ENCODE measurements around the gene PIK3CB. TPM values are rescaled to one million over a fixed set of nuclear protein-coding genes. Genes with fewer than 3 reads are reported as not detected.

PIK3CB gene
- total and polyA plus RNA-seq, 8 donors, result 12.1 to 39.6 (median 15.0) TPM

DNA sequence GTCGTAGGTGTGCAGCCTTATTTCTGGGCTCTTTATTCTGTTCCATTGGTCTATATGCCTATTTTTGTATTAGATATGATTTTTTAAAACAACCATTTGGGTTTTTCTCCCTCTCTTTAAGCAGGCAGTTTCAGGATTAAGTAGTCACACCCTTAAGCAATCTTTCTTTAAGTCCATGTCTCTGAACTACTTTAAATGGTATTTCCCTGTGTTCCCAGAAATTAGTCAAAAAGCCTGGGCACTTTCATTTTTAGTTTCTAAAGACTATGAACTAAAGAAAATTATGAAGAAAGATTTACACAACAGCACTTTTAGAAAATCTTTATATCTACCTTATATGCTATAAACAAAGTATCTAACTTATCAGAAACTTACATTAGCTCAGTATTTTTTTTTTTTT lies 115.9 kb downstream of the PIK3CB start:
- no peaks in the 10 kb centered on the region for H3K9me3 ChIP-seq
- intact Hi-C loops (cut with DNase I), result no loop called here
- ATAC-seq (no peak), DNase-seq (no peak)
- H3K27ac ChIP-seq, result no peak overlapping the region
- no peaks in the 10 kb centered on the region for H3K36me3 ChIP-seq
- no peak overlapping the region for H3K4me3 ChIP-seq
- TF ChIP-seq, protein P1, sequence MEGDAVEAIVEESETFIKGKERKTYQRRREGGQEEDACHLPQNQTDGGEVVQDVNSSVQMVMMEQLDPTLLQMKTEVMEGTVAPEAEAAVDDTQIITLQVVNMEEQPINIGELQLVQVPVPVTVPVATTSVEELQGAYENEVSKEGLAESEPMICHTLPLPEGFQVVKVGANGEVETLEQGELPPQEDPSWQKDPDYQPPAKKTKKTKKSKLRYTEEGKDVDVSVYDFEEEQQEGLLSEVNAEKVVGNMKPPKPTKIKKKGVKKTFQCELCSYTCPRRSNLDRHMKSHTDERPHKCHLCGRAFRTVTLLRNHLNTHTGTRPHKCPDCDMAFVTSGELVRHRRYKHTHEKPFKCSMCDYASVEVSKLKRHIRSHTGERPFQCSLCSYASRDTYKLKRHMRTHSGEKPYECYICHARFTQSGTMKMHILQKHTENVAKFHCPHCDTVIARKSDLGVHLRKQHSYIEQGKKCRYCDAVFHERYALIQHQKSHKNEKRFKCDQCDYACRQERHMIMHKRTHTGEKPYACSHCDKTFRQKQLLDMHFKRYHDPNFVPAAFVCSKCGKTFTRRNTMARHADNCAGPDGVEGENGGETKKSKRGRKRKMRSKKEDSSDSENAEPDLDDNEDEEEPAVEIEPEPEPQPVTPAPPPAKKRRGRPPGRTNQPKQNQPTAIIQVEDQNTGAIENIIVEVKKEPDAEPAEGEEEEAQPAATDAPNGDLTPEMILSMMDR (IDR thresholded peaks at IDR 0.05), result no peak
- H3K27me3 ChIP-seq, result no peaks in the 10 kb centered on the region
- no peaks in the 10 kb centered on the region for H3K4me1 ChIP-seq

DNA sequence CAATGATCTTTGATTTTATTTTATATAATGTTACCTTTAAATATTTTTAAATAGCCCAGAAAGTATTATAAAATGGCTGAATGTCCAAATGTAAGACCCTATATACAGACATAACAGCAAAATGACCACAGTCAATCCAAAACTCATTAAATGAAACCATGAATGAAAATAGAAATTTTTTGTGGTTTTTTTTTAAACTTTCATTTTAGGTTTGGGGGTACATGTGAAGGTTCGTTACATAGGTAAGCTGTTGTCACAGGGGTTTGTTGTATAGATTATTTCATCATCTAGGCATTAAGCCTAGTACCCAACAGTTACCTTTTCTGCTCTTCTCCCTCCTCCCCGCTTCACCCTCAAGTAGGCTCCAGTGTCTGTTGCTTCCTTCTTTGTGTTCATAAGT lies 117.4 kb downstream of the PIK3CB start:
- Histone ChIP-seq H3K4me1 (no peaks in the 10 kb centered on the region), H3K9me3 (no peaks in the 10 kb centered on the region), H3K27ac (no peak overlapping the region), H3K36me3 (peaks cover 0 to 15% of the 10 kb centered on the region in 2 donors), H3K4me3 (no peak overlapping the region), H3K27me3 (no peaks in the 10 kb centered on the region)
- TF ChIP-seq, protein P1 (IDR thresholded peaks at IDR 0.05), result no peak
- DNase-seq (no peak), ATAC-seq (no peak)
- intact Hi-C loops (cut with DNase I), result no loop called here

DNA sequence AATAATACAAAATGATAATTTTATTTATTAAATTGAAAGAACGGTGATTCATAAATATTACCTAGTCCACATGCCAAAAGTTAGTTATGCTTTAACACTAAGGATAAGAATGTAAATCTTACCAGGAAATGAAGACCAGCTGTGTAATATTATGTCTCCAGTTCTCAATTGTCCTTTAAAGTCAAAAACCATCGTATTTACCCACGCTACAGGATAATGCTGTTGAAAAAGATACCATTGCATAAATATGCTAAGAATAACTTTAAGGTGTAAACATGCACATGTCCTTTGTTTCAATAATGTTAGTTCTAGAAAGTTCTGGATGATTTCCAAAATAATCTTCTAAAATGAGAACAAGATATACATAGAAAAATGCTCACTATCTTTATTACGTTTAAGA lies 122.6 kb downstream of the PIK3CB start:
- ATAC-seq, result no peak
- intact Hi-C loops (cut with DNase I), result no loop called here

DNA sequence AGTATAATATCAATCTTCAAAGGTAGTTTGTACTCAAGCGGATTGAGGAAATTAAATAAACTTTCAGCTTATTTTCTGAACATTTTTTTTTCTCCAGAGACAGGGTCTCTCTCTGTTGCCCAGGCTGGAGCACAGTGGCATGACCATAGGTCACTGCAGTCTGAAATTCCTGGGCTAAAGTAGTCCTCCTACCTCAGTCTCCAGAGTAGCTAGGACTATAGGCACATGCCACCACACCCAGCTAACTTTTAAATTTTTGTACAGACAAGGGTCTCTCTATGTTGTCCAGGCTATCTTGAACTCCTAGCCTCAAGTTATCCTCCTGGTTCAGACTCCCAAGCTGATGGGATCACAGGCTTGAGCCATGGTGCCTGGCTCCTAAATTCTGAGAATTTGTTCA lies 129.1 kb downstream of the PIK3CB start:
- intact Hi-C loops (cut with DNase I), result no loop called here
- peaks cover 0 to 44% of the 10 kb centered on the region in 2 donors for H3K36me3 ChIP-seq

More for the DNA sequence above, 122.6 kb downstream of the PIK3CB start:
- TF ChIP-seq, protein P1 (IDR thresholded peaks at IDR 0.05), result no peak
- no peak overlapping the region for H3K4me3 ChIP-seq
- H3K4me1 ChIP-seq, result no peaks in the 10 kb centered on the region
- H3K9me3 ChIP-seq, result no peaks in the 10 kb centered on the region
- peaks cover 0 to 50% of the 10 kb centered on the region in 2 donors for H3K36me3 ChIP-seq
- no peak overlapping the region for H3K27ac ChIP-seq
- no peaks in the 10 kb centered on the region for H3K27me3 ChIP-seq
- DNase-seq, result no peak

DNA sequence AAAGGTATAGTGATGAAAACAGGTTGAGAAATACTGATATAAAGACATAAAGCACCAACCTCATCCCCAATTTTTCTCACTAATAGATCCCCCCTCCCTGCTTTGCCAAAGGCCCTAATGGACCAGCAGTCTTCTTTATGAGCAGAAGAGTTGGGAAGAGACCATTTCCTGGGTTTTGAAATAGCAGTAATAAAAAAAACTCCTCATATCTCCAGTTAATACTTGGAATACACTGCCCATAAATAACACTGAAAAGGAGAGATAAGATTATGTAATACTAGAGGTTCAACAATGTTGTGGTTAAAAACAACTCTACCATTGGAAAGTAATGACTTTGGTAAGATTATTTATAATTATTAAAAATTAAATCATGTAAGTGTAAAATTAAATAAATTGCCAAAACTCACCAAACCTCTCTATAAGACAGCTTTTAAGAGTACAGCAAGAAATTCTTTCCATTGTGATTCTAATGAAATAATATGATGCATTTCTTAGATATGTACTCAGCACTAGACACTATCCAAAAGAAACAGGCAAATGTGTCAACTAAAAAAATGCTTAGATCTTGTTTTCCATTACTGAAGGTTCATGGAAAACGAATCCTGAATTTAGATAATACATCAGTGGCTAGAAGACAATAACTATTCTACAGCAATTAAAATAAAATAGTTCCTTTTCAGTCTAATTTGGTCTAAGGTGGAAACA lies 137.9 kb downstream of the PIK3CB start:
- no peaks in the 10 kb centered on the region for H3K9me3 ChIP-seq
- peaks cover 0 to 28% of the 10 kb centered on the region in 2 donors for H3K36me3 ChIP-seq
- intact Hi-C loops (cut with DNase I), result no loop called here
- no peak overlapping the region for H3K4me3 ChIP-seq
- ATAC-seq, result no peak
- no peak for DNase-seq
- TF ChIP-seq, protein P1 (IDR thresholded peaks at IDR 0.05), result no peak
- no peak overlapping the region for H3K27ac ChIP-seq
- H3K4me1 ChIP-seq, result no peaks in the 10 kb centered on the region
- H3K27me3 ChIP-seq, result no peaks in the 10 kb centered on the region

More for the DNA sequence above, 129.1 kb downstream of the PIK3CB start:
- Histone ChIP-seq H3K4me1 (no peaks in the 10 kb centered on the region), H3K27ac (no peak overlapping the region), H3K9me3 (no peaks in the 10 kb centered on the region), H3K4me3 (no peak overlapping the region), H3K27me3 (no peaks in the 10 kb centered on the region)
- no peak for ATAC-seq
- TF ChIP-seq, protein P1 (IDR thresholded peaks at IDR 0.05), result no peak
- no peak for DNase-seq
